GM19452 (cell line): ENCODE results near the gene ATXN2.

ENCODE experiments used
- ATAC-seq: cut with Tn5 transposase; IDR thresholded peaks from one replicate; pipeline ENCODE4 v1.9.1; 2021; ENCODE audit not compliant: unreplicated experiment

Gene ATXN2

GRCh38 chr12:111453071-111453989 lies 145.8 kb downstream of the ATXN2 start:
- no peak for ATAC-seq

GRCh38 chr12:111451649-111452129 lies 147.4 kb downstream of the ATXN2 start:
- no peak for ATAC-seq

GRCh38 chr12:111451232-111451631 lies 147.9 kb downstream of the ATXN2 start:
- no peak for ATAC-seq

- ATAC-seq = no peak
These were observed 148.4 kb downstream of the ATXN2 start for GRCh38 chr12:111450676-111451075.

GRCh38 chr12:111448846-111449790 lies 150.0 kb downstream of the ATXN2 start:
- no peak for ATAC-seq

GRCh38 chr12:111448266-111448830 lies 150.8 kb downstream of the ATXN2 start:
- ATAC-seq = no peak

- no peak for ATAC-seq
These were observed 151.4 kb downstream of the ATXN2 start for GRCh38 chr12:111447571-111448265.

- no peak for ATAC-seq
These were observed 152.2 kb downstream of the ATXN2 start for GRCh38 chr12:111446631-111447570.

- ATAC-seq = no peak
These were observed 153.2 kb downstream of the ATXN2 start for GRCh38 chr12:111445726-111446581.

- ATAC-seq = peak; percentile 91
These were observed 154.0 kb downstream of the ATXN2 start for GRCh38 chr12:111444925-111445725.

GRCh38 chr12:111444314-111444924 lies 154.7 kb downstream of the ATXN2 start:
- peak; percentile 41 for ATAC-seq

GRCh38 chr12:111443586-111443985 lies 155.5 kb downstream of the ATXN2 start:
- ATAC-seq = no peak

- no peak for ATAC-seq
These were observed 156.0 kb downstream of the ATXN2 start for GRCh38 chr12:111443086-111443485.

GRCh38 chr12:111442301-111443045 lies 156.6 kb downstream of the ATXN2 start:
- no peak for ATAC-seq

GRCh38 chr12:111441107-111441928 lies 157.8 kb downstream of the ATXN2 start:
- no peak for ATAC-seq

- no peak for ATAC-seq
These were observed 158.5 kb downstream of the ATXN2 start for GRCh38 chr12:111440631-111441030.
